A673 (cell line): Measurements from ENCODE around the gene APEH. TPM values are rescaled to one million over a fixed set of nuclear protein-coding genes. Genes with fewer than 3 reads are reported as not detected.

Experiments used
- BruUV-seq: library from RNA; stranded (reverse); fragments of 400-500 nt; replicated peaks from 2 replicates; lab custom pipeline; 2021; lab: Mats Ljungman, UMichigan
- CTCF ChIA-PET: fragments of 300-600 bp; sonication (Branson Sonifier 250); formaldehyde crosslinking; loops from one replicate; lab custom pipeline; 2022; ENCODE audit warnings: antibody characterized with exemption; lab: Charles Lee
- POLR2A ChIA-PET: fragments of 300-600 bp; sonication (Branson Sonifier 250); formaldehyde crosslinking; loops from one replicate; lab custom pipeline; 2022; ENCODE audit warnings: antibody characterized with exemption; ENCODE audit not compliant: low non-redundant PET; lab: Charles Lee
- DNase-seq: peaks from one replicate; pipeline ENCODE4 v3.0.0-alpha.2; 2015; ENCODE audit warnings: low spot score
- H3K27ac ChIP-seq: fragments of 200-600 bp; sonication (generic); 2 replicates; pipeline ENCODE4 v1.5.1; 2016; ENCODE audit warnings: mixed run types, low read depth, mild to moderate bottlenecking, mixed read lengths, antibody characterized with exemption, low read length; ENCODE audit not compliant: poor library complexity, severe bottlenecking
- H3K27me3 ChIP-seq: fragments of 200-600 bp; sonication (generic); replicated peaks from 2 replicates; pipeline ENCODE4 v1.6.1; 2017; ENCODE audit warnings: mixed run types, low read depth, mild to moderate bottlenecking, mixed read lengths, antibody characterized with exemption, low read length; ENCODE audit not compliant: insufficient read depth, poor library complexity
- H3K36me3 ChIP-seq: fragments of 200-600 bp; sonication (generic); 2 replicates; pipeline ENCODE4 v1.6.1; 2016; ENCODE audit warnings: mixed run types, mild to moderate bottlenecking, mixed read lengths, antibody characterized with exemption, low read length; ENCODE audit not compliant: insufficient read depth, poor library complexity, severe bottlenecking
- H3K4me1 ChIP-seq: fragments of 200-600 bp; sonication (generic); 2 replicates; pipeline ENCODE4 v1.6.1; 2017; ENCODE audit warnings: mixed run types, mild to moderate bottlenecking, mixed read lengths, antibody characterized with exemption, low read length; ENCODE audit not compliant: insufficient read depth, poor library complexity, severe bottlenecking
- H3K4me3 ChIP-seq: fragments of 200-600 bp; sonication (generic); 2 replicates; pipeline ENCODE4 v1.5.1; 2016; ENCODE audit warnings: low read depth, mixed run types, mild to moderate bottlenecking, mixed read lengths, low read length; ENCODE audit not compliant: poor library complexity, severe bottlenecking
- H3K9me3 ChIP-seq: fragments of 200-600 bp; sonication (generic); 2 replicates; pipeline ENCODE4 v1.6.1; 2016; ENCODE audit warnings: mixed run types, low read depth, mild to moderate bottlenecking, mixed read lengths, antibody characterized with exemption, low read length; ENCODE audit not compliant: poor library complexity, severe bottlenecking
- EZH2 ChIP-seq: fragments of 200-600 bp; sonication (generic); IDR thresholded peaks from 2 replicates; pipeline ENCODE4 v1.6.1; 2017; ENCODE audit warnings: borderline replicate concordance, low read depth, mild to moderate bottlenecking, mixed read lengths, antibody characterized with exemption, low read length; ENCODE audit not compliant: poor library complexity, severe bottlenecking
- intact Hi-C: fragments of 100-400 bp; cut with micrococcal nuclease; formaldehyde crosslinking; loops from one replicate; pipeline ENCODE4 v1.10.0; 2022; ENCODE audit not compliant: unreplicated experiment
- total RNA-seq: library from RNA; stranded (reverse); gene quantifications from 2 replicates; pipeline ENCODE4 v1.2.3, GENCODE V29; 2021
- TF ChIP-seq, protein P1 (sequence below): fragments of 300-800, 200-600 bp; sonication (generic); conservative IDR thresholded peaks from 2 replicates; pipeline ENCODE4 v1.5.1; 2017; ENCODE audit warnings: low read depth, mild to moderate bottlenecking, antibody characterized with exemption, low read length, moderate library complexity, mixed read lengths

Gene APEH
- total RNA-seq, 1 experiment from 2014 or later, result 64.9 TPM

DNA sequence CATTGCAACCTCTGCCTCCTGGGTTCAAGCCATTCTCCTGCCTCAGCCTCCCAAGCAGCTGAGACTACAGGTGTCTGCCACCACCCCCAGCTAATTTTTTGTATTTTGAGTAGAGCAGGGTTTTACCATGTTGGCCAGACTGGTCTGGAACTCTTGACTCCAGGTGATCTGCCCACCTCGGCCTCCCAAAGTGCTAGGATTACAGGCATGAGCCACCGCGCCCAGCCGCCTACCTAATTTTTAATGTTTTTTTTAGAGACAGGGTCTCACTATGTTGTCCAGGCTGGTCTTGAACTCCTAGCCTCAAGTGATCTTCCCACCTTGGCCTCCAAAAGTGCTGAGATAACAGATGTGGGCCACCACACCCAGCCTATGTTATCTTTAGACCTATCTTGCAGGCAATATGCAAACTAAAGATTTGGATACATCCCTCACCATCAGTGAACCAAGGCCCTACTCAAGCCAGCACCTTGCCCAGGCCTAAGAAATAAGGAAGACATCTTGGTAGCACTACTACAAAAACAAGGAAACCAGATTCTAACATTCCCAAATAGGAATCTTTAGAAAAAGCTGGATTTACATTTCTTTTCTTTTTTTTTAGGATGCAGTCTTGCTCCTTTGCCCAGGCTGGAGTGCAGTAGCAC lies 55.9 kb downstream of the APEH start:
- H3K27ac ChIP-seq, result no peak overlapping the region
- no peak overlapping the region for H3K4me3 ChIP-seq
- BruUV-seq, result no TSS peak
- intact Hi-C loops, result loop anchor here (10.0 kb wide), 1 partner anchor 115 kb away; no protein-coding TSS in a partner anchor
- DNase-seq, result no peak
- TF ChIP-seq EZH2, result no peak
- no peaks in the 10 kb centered on the region for H3K27me3 ChIP-seq
- no peaks in the 10 kb centered on the region for H3K4me1 ChIP-seq
- no peaks in the 10 kb centered on the region for H3K36me3 ChIP-seq
- H3K9me3 ChIP-seq, result no peaks in the 10 kb centered on the region
- POLR2A ChIA-PET, result no interaction called here
- CTCF ChIA-PET, result no interaction called here

DNA sequence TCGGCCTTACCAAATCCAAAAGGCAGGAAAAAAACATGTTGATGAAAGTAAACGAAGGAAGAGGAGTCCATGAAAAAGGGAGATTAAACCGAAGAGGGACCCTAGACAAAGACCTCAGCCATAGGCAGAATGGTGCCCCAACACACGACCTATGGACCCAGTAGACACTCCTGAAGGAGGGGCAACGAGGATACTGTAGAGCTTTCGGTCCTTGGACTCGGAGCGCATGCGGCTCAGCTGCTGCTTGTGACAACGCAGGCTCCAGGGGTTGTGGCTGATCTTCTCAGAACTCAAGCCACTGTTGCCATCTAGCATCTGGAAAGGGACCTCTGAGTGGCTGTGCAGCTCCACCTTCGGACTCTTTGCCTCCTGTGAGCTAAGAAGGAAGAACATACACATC lies 58.4 kb downstream of the APEH start:
- no peaks in the 10 kb centered on the region for H3K36me3 ChIP-seq
- no peak overlapping the region for H3K27ac ChIP-seq
- BruUV-seq, result no TSS peak
- TF ChIP-seq, protein P1, sequence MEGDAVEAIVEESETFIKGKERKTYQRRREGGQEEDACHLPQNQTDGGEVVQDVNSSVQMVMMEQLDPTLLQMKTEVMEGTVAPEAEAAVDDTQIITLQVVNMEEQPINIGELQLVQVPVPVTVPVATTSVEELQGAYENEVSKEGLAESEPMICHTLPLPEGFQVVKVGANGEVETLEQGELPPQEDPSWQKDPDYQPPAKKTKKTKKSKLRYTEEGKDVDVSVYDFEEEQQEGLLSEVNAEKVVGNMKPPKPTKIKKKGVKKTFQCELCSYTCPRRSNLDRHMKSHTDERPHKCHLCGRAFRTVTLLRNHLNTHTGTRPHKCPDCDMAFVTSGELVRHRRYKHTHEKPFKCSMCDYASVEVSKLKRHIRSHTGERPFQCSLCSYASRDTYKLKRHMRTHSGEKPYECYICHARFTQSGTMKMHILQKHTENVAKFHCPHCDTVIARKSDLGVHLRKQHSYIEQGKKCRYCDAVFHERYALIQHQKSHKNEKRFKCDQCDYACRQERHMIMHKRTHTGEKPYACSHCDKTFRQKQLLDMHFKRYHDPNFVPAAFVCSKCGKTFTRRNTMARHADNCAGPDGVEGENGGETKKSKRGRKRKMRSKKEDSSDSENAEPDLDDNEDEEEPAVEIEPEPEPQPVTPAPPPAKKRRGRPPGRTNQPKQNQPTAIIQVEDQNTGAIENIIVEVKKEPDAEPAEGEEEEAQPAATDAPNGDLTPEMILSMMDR, result no peak
- TF ChIP-seq EZH2, result no peak
- POLR2A ChIA-PET, result no interaction called here
- CTCF ChIA-PET, result no interaction called here
- H3K4me3 ChIP-seq, result no peak overlapping the region
- intact Hi-C loops, result no loop called here
- H3K27me3 ChIP-seq, result no peaks in the 10 kb centered on the region
- H3K9me3 ChIP-seq, result no peaks in the 10 kb centered on the region
- no peak for DNase-seq
- H3K4me1 ChIP-seq, result no peaks in the 10 kb centered on the region

DNA sequence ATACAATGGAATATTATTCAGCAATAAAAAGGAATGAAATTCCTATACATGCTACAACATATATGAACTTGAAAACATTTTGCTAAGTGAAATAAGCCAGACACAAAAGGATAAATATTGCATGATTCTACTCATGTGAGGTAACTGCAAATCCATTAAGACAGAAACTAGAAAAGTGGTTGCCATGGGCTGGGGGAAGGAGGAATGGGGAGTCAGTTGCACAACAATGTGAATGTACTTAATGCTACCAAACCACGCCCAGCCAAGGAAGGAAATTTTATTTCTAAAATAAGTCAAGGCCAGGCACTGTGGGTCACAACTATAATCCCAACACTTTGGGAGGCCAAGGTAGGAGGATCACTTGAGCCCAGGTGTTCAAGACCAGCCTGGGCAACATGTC lies 59.4 kb downstream of the APEH start:
- Histone ChIP-seq H3K9me3 (no peaks in the 10 kb centered on the region), H3K27me3 (no peaks in the 10 kb centered on the region), H3K4me3 (no peak overlapping the region), H3K27ac (no peak overlapping the region), H3K36me3 (no peaks in the 10 kb centered on the region), H3K4me1 (no peaks in the 10 kb centered on the region)
- ChIA-PET POLR2A (no interaction called here), CTCF (no interaction called here)
- intact Hi-C loops, result no loop called here
- no TSS peak for BruUV-seq
- TF ChIP-seq, protein P1, result no peak
- no peak for TF ChIP-seq EZH2
- DNase-seq, result no peak

Other genes starting within 250 kb of the APEH start
- gene NICN1, start 245.0 kb upstream of the APEH start, total RNA-seq, result 2.9 and 6.8 TPM in 2 replicates
- gene DAG1, start 204.1 kb upstream of the APEH start, total RNA-seq, result 36.5 and 36.8 TPM in 2 replicates
- 1.1 and 1.4 TPM in 2 replicates for gene BSN, start 119.9 kb upstream of the APEH start, total RNA-seq
- gene MST1, start 15.1 kb downstream of the APEH start, total RNA-seq, result 3.7 and 4.5 TPM in 2 replicates
- 31.0 and 31.5 TPM in 2 replicates for gene RNF123, start 15.2 kb downstream of the APEH start, total RNA-seq
- gene AMIGO3, start 45.3 kb downstream of the APEH start, total RNA-seq, result 0.28 TPM in 1 of 2 replicates, not detected in the other
- gene GMPPB, start 49.6 kb downstream of the APEH start, total RNA-seq, result 15.2 and 16.6 TPM in 2 replicates
- 25.8 and 29.0 TPM in 2 replicates for gene IP6K1, start 112.2 kb downstream of the APEH start, total RNA-seq
- 0.48 TPM in 1 of 2 replicates, not detected in the other for gene CDHR4, start 125.5 kb downstream of the APEH start, total RNA-seq
- gene INKA1, start 128.9 kb downstream of the APEH start, total RNA-seq, result 7.1 and 13.8 TPM in 2 replicates
- gene UBA7, start 139.6 kb downstream of the APEH start, total RNA-seq, result 2.2 and 3.8 TPM in 2 replicates
- gene TRAIP, start 182.2 kb downstream of the APEH start, total RNA-seq, result 17.8 and 18.8 TPM in 2 replicates
- 5.4 and 6.5 TPM in 2 replicates for gene CAMKV, start 195.6 kb downstream of the APEH start, total RNA-seq
- gene MST1R, start 229.5 kb downstream of the APEH start, total RNA-seq, result not detected in 2 replicates